HepG2 (cell line): Measurements from ENCODE around the gene ATAD1. TPM values are rescaled to one million over a fixed set of nuclear protein-coding genes. Genes with fewer than 3 reads are reported as not detected.

ENCODE experiments used
- ATF7-NPFF ChIP-seq: sonication (generic); formaldehyde crosslinking; IDR thresholded peaks from 2 replicates; pipeline ENCODE4 v1.8.1; 2023; ENCODE audit warnings: mild to moderate bottlenecking, low read depth, missing genetic modification reagents, moderate library complexity
- BCLAF1 ChIP-seq: fragments of 450-650 bp; IDR thresholded peaks from 2 replicates; pipeline ENCODE4 v1.6.1; 2017; ENCODE audit warnings: mild to moderate bottlenecking
- ELF1 ChIP-seq: sonication (generic); formaldehyde crosslinking; IDR thresholded peaks from 2 replicates; pipeline ENCODE4 v1.4.0; 2020; ENCODE audit warnings: missing genetic modification reagents
- FOXA1 ChIP-seq, 2 experiments: fragments of 450-650 bp in 1 of 2; sonication (generic) in 1 of 2; formaldehyde crosslinking in 1 of 2; IDR thresholded peaks; 2 replicates each; pipeline versions ENCODE4 v1.4.0 to v1.6.1; 2016 to 2020; ENCODE audit warnings: missing genetic modification reagents in 1 of 2
- GTF3A ChIP-seq: sonication (generic); formaldehyde crosslinking; conservative IDR thresholded peaks from 2 replicates; pipeline ENCODE4 v1.4.0; 2020; ENCODE audit warnings: mild to moderate bottlenecking, missing genetic modification reagents
- HMG20A ChIP-seq: IDR thresholded peaks from 2 replicates; pipeline ENCODE4 v1.6.1; 2016; ENCODE audit warnings: borderline replicate concordance
- MAFF ChIP-seq: IDR thresholded peaks from 2 replicates; pipeline ENCODE4 v1.6.1; 2011; ENCODE audit warnings: low read depth, low read length, improper control_type of control experiment
- MAFK ChIP-seq, 2 experiments: IDR thresholded peaks in 1 of 2; conservative IDR thresholded peaks in 1 of 2; 2 replicates each; pipeline ENCODE4 v1.6.1; 2011; ENCODE audit warnings: improper control_type of control experiment in 2 of 2, low read length in 2 of 2
- MTF2 ChIP-seq: sonication (generic); formaldehyde crosslinking; IDR thresholded peaks from 2 replicates; pipeline ENCODE4 v1.5.0; 2020; ENCODE audit warnings: missing genetic modification reagents, borderline replicate concordance
- RNF219 ChIP-seq: sonication (generic); formaldehyde crosslinking; IDR thresholded peaks from 2 replicates; pipeline ENCODE4 v1.5.0; 2020; ENCODE audit warnings: mild to moderate bottlenecking, missing genetic modification reagents
- RORA ChIP-seq: sonication (generic); formaldehyde crosslinking; IDR thresholded peaks from 2 replicates; pipeline ENCODE4 v1.5.0; 2020; ENCODE audit warnings: mild to moderate bottlenecking, missing genetic modification reagents, moderate library complexity
- SP140L ChIP-seq: sonication (generic); formaldehyde crosslinking; IDR thresholded peaks from 2 replicates; pipeline ENCODE4 v1.4.0; 2020; ENCODE audit warnings: missing genetic modification reagents, borderline replicate concordance
- SRF ChIP-seq: IDR thresholded peaks from 2 replicates; pipeline ENCODE4 v1.6.1; 2011; ENCODE audit warnings: mild to moderate bottlenecking, low read depth, low read length, moderate library complexity
- XRCC5 ChIP-seq: fragments of 200-400 bp; formaldehyde crosslinking; optimal IDR thresholded peaks from 2 replicates; pipeline ENCODE3; 2017; ENCODE audit warnings: mild to moderate bottlenecking, low read length
- ZNF274 ChIP-seq: sonication (generic); formaldehyde crosslinking; IDR thresholded peaks from 2 replicates; pipeline ENCODE4 v1.5.1; 2020; ENCODE audit warnings: mild to moderate bottlenecking, missing genetic modification reagents
- ZNF292 ChIP-seq: sonication (generic); formaldehyde crosslinking; IDR thresholded peaks from 2 replicates; pipeline ENCODE4 v1.8.1; 2022; ENCODE audit warnings: mild to moderate bottlenecking, low read depth, missing genetic modification reagents, borderline replicate concordance
- ZNF33A ChIP-seq: sonication (generic); formaldehyde crosslinking; IDR thresholded peaks from 2 replicates; pipeline ENCODE4 v1.5.1; 2020; ENCODE audit warnings: missing genetic modification reagents, mild to moderate bottlenecking, moderate library complexity, borderline replicate concordance
- ZNF501 ChIP-seq: sonication (generic); formaldehyde crosslinking; IDR thresholded peaks from 2 replicates; pipeline ENCODE4 v1.5.1; 2020; ENCODE audit warnings: mild to moderate bottlenecking, moderate library complexity, missing genetic modification reagents
- ZSCAN25 ChIP-seq: sonication (generic); formaldehyde crosslinking; IDR thresholded peaks from 2 replicates; pipeline ENCODE4 v1.8.0; 2022; ENCODE audit warnings: mild to moderate bottlenecking, missing genetic modification reagents
- ZSCAN30 ChIP-seq: sonication (generic); formaldehyde crosslinking; IDR thresholded peaks from 2 replicates; pipeline ENCODE4 v1.5.0; 2020; ENCODE audit warnings: mild to moderate bottlenecking, missing genetic modification reagents
- ZUFSP ChIP-seq: sonication (generic); formaldehyde crosslinking; IDR thresholded peaks from 2 replicates; pipeline ENCODE4 v1.9.0; 2021; ENCODE audit warnings: missing genetic modification reagents, mild to moderate bottlenecking, borderline replicate concordance
- polyA plus RNA-seq, 8 experiments: library from polyadenylated mRNA; depleted of rRNA in 3 of 8; stranded (reverse) in 7 of 8; unstranded in 1 of 8; fragments of >200 nt; fragmentation: Illumina TruSeq in 4 of 8; extraction: Trizol in 4 of 8; gene quantifications; 2 replicates each; pipeline versions ENCODE4 v1.2.1 to v1.2.3, GENCODE V29; 2011 to 2016; ENCODE audit warnings: low read depth in 4 of 8, missing spikeins in 1 of 8, mixed read lengths in 1 of 8; ENCODE audit not compliant: insufficient read depth in 1 of 8
- total RNA-seq, 5 experiments: library from RNA; depleted of rRNA; stranded (reverse); fragments of >200 nt; fragmentation: Illumina TruSeq; extraction: Trizol; gene quantifications; 2 replicates each; pipeline ENCODE4 v1.2.3, GENCODE V29; 2016; ENCODE audit warnings: low read depth in 1 of 5

Gene ATAD1
- total and polyA plus RNA-seq, 2 of the 13 experiments (the other 11 are each of a cell fraction or from before 2014, with no cell fraction given), result 14.9 to 28.2 TPM

GRCh38 chr10:87861953-87862678 is 44.1 kb upstream of the ATAD1 start (continued):
- TF ChIP-seq RNF219 (CRISPR knock-in tag) (peak; percentile 78; the same call in 1 of the 2 replicates), ATF7-NPFF (CRISPR knock-in tag) (peak; percentile 64), SP140L (peak; percentile 49; the same call in 1 of the 2 replicates), ZSCAN25 (CRISPR knock-in tag) (peak; percentile 88), MAFK (conservative IDR thresholded peaks at IDR 0.05 in 1 of 2, IDR thresholded peaks at IDR 0.05 in 1 of 2; ENCODE audit: low read length in 2 of 2) (no peak), GTF3A (CRISPR knock-in tag) (peak; percentile 53; the same call in 1 of the 2 replicates), ZNF292 (peak; percentile 71; the same call in 1 of the 2 replicates), RORA (CRISPR knock-in tag) (no peak), ZUFSP (CRISPR knock-in tag) (no peak), ZNF274 (CRISPR knock-in tag) (no peak; the same call in none of the 2 replicates), HMG20A (CRISPR knock-in tag) (no peak), ZSCAN30 (CRISPR knock-in tag) (peak; percentile 95; the same call in 1 of the 2 replicates), MTF2 (CRISPR knock-in tag) (0 out of 2 replicates have a peak, but pooled peaks have one; percentile 29), BCLAF1 (no peak), SRF (peak; percentile 40; the same call in 1 of the 2 replicates), FOXA1 (IDR thresholded peaks at IDR 0.05) (no peak), FOXA1 (CRISPR knock-in tag; IDR thresholded peaks at IDR 0.05) (no peak; the same call in 1 of the 2 replicates), MAFF (no peak), ZNF501 (CRISPR knock-in tag) (peak; percentile 77), ZNF33A (CRISPR knock-in tag) (no peak), ELF1 (CRISPR knock-in tag) (peak; percentile 79), XRCC5 (peak; percentile 98)
